Measurements from ENCODE around the gene CUX1. TPM values are rescaled to one million over a fixed set of nuclear protein-coding genes. Genes with fewer than 3 reads are reported as not detected.

Gene CUX1
- total and polyA plus RNA-seq, 10 of the 15 experiments (the other 5 are each of a cell fraction or from before 2014, with no cell fraction given), result 6.1 to 48.6 (median 25.9) TPM

GRCh38 chr7:102279537-102280400 is 462.3 kb downstream of the CUX1 start:
- H2AFZ ChIP-seq (ENCODE audit: control insufficient read depth, low read depth, low read length), result peak overlapping the region; percentile 75
- DNase-seq (ENCODE audit: low read depth, low spot score), result no peak
- intact Hi-C loops (cut with micrococcal nuclease; ENCODE audit: unreplicated experiment) (loop anchor here (1.0 kb wide), 2 partner anchors 111 to 116 kb away; no protein-coding TSS in a partner anchor), in situ Hi-C loops (cut with MboI) (loop anchor here (5.0 kb wide), 1 partner anchor 113 kb away; no protein-coding TSS in a partner anchor)
- H4K20me1 ChIP-seq (ENCODE audit: control insufficient read depth, insufficient read depth), result no peaks in the 10 kb centered on the region
- peak overlapping the region; percentile 78 for H3K27ac ChIP-seq (ENCODE audit: control insufficient read depth, insufficient read depth)
- peak overlapping the region; percentile 37; the same call in 1 of the 2 replicates for H3K4me3 ChIP-seq
- SMC1A ChIA-PET (ENCODE audit: uncharacterized antibody, unreplicated experiment), result interaction anchor here (1.3 to 9.2 kb wide), 6 partner anchors 11 to 170 kb away, joined by 3 to 122 read pairs (median 4); partner anchors contain the start of gene PRKRIP1
- no peaks in the 10 kb centered on the region for H3K9me3 ChIP-seq (replicated peaks; ENCODE audit: control insufficient read depth, insufficient read depth, low read length)
- no peaks in the 10 kb centered on the region; a peak in 1 of 4 replicates for H3K36me3 ChIP-seq (ENCODE audit: control insufficient read depth in 2 of 2, insufficient read depth in 2 of 2, low read length in 1 of 2)
- peak overlapping the region; percentile 81 for H3K4me2 ChIP-seq (ENCODE audit: control insufficient read depth, insufficient read depth)
- BruUV-seq (replicated peaks), result no TSS peak
- no peaks in the 10 kb centered on the region for H3K79me2 ChIP-seq (ENCODE audit: control insufficient read depth, insufficient read depth, low read length)
- H3K9ac ChIP-seq (ENCODE audit: control insufficient read depth, insufficient read depth, low read length), result peak overlapping the region; percentile 37; the same call in 1 of the 2 replicates
- CTCF ChIA-PET, result interaction anchor here (1.0 to 9.3 kb wide), 14 partner anchors 9 to 737 kb away, joined by 3 to 205 read pairs (median 4); partner anchors contain the start of gene PRKRIP1
- POLR2A ChIA-PET, result interaction anchor here (0.6 to 1.4 kb wide), 3 partner anchors 24 to 120 kb away, joined by 3 to 4 read pairs (median 4); no protein-coding TSS in a partner anchor
- peak; percentile 13 for FAIRE-seq
- peak; percentile 95 for ATAC-seq
- H3K27me3 ChIP-seq (replicated peaks in 1 of 2; ENCODE audit: control insufficient read depth in 2 of 2, insufficient read depth in 2 of 2, low read length in 1 of 2), result no peaks in the 10 kb centered on the region
- H3K4me1 ChIP-seq (ENCODE audit: control insufficient read depth, insufficient read depth, low read length), result peaks cover 33% of the 10 kb centered on the region
- RAD21 ChIA-PET (ENCODE audit: unreplicated experiment), result interaction anchor here (0.7 to 3.9 kb wide), 12 partner anchors 9 to 677 kb away, joined by 3 to 79 read pairs (median 4); partner anchors contain the start of genes ALKBH4 and PRKRIP1
- 23% methylated on average over 21 of the region's 23 CpGs for WGBS (ENCODE audit: insufficient coverage, insufficient replicate concordance, low lambda C conversion rate, missing lambda C conversion rate)
- TF ChIP-seq EZH2 (IDR thresholded peaks at IDR 0.05; ENCODE audit: borderline replicate concordance, control insufficient read depth, low read depth, low read length), result no peak
- peak; percentile 78; the same call in 1 of the 2 replicates for TF ChIP-seq ZNF592 (IDR thresholded peaks at IDR 0.05)
- no peak for TF ChIP-seq MXI1 (IDR thresholded peaks at IDR 0.05; ENCODE audit: low read depth, low read length)
- TF ChIP-seq JUND (IDR thresholded peaks at IDR 0.05; ENCODE audit: low read depth, low read length), result no peak
- peak; percentile 54; the same call in 1 of the 2 replicates for TF ChIP-seq GATAD2B (conservative IDR thresholded peaks at IDR 0.05; ENCODE audit: low read depth)
- no peak for TF ChIP-seq CHD1 (IDR thresholded peaks at IDR 0.05; ENCODE audit: low read depth, low read length)
- TF ChIP-seq ZNF217 (IDR thresholded peaks at IDR 0.05), result no peak
- 0 out of 2 replicates have a peak, but pooled peaks have one; percentile 59 for TF ChIP-seq ZNF207 (IDR thresholded peaks at IDR 0.05; ENCODE audit: borderline replicate concordance)
- TF ChIP-seq SMC3 (IDR thresholded peaks at IDR 0.05; ENCODE audit: borderline replicate concordance, low read length), result peak; percentile 96
- no peak for TF ChIP-seq HDAC6 (IDR thresholded peaks at IDR 0.05; ENCODE audit: unreplicated experiment)
- TF ChIP-seq SIN3A (IDR thresholded peaks at IDR 0.05; ENCODE audit: low read depth, low read length), result 0 out of 2 replicates have a peak, but pooled peaks have one; percentile 18
- peak; percentile 90 for TF ChIP-seq TCF3 (IDR thresholded peaks at IDR 0.05; ENCODE audit: borderline replicate concordance, insufficient read depth, low read depth, low read length)
- TF ChIP-seq, protein P1, sequence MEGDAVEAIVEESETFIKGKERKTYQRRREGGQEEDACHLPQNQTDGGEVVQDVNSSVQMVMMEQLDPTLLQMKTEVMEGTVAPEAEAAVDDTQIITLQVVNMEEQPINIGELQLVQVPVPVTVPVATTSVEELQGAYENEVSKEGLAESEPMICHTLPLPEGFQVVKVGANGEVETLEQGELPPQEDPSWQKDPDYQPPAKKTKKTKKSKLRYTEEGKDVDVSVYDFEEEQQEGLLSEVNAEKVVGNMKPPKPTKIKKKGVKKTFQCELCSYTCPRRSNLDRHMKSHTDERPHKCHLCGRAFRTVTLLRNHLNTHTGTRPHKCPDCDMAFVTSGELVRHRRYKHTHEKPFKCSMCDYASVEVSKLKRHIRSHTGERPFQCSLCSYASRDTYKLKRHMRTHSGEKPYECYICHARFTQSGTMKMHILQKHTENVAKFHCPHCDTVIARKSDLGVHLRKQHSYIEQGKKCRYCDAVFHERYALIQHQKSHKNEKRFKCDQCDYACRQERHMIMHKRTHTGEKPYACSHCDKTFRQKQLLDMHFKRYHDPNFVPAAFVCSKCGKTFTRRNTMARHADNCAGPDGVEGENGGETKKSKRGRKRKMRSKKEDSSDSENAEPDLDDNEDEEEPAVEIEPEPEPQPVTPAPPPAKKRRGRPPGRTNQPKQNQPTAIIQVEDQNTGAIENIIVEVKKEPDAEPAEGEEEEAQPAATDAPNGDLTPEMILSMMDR (IDR thresholded peaks at IDR 0.05 in 2 of 3, conservative IDR thresholded peaks at IDR 0.05 in 1 of 3; ENCODE audit: control insufficient read depth in 2 of 3, extremely low read depth in 1 of 3, insufficient read depth in 1 of 3, low read depth in 3 of 3, low read length in 3 of 3), result peak; percentile 87 to 96 (median 92)
- no peak for TF ChIP-seq BHLHE40 (IDR thresholded peaks at IDR 0.05; ENCODE audit: borderline replicate concordance in 1 of 2, low read depth in 2 of 2, low read length in 1 of 2)
- TF ChIP-seq RAD21 (IDR thresholded peaks at IDR 0.05; ENCODE audit: insufficient read depth, low read depth, low read length), result peak; percentile 94
